SU-DHL-6 (cell line): ENCODE measurements around the gene KPTN.

Experiments
- H2AFZ ChIP-seq: fragments of 200-600 bp; sonication (generic); 2 replicates; pipeline ENCODE4 v1.6.1; 2014; ENCODE audit warnings: low read depth, mild to moderate bottlenecking, moderate library complexity, mixed read lengths, antibody characterized with exemption, low read length; ENCODE audit not compliant: severe bottlenecking
- H3F3A ChIP-seq: fragments of 200-600 bp; shearing (Covaris generic); 2 replicates; pipeline ENCODE4 v1.6.0; 2016; ENCODE audit warnings: antibody characterized with exemption, mild to moderate bottlenecking; ENCODE audit not compliant: insufficient read depth
- H3K27ac ChIP-seq: fragments of 200-600 bp; sonication (generic); 2 replicates; pipeline ENCODE4 v1.5.1; 2016; ENCODE audit warnings: low read depth, mild to moderate bottlenecking, low read length, moderate library complexity, mixed read lengths
- H3K27me3 ChIP-seq: fragments of 200-600 bp; sonication (generic), shearing (Covaris generic); 2 replicates; pipeline ENCODE4 v1.6.0; 2014; ENCODE audit warnings: mild to moderate bottlenecking, low read length
- H3K36me3 ChIP-seq: fragments of 200-600 bp; sonication (generic); 2 replicates; pipeline ENCODE4 v1.6.1; 2014; ENCODE audit warnings: mild to moderate bottlenecking, low read length, mixed read lengths
- H3K4me2 ChIP-seq: fragments of 300-600, 200-600 bp; shearing (Covaris generic), sonication (generic); 2 replicates; pipeline ENCODE4 v1.6.0; 2014; ENCODE audit warnings: low read length, low read depth, mild to moderate bottlenecking; ENCODE audit not compliant: poor library complexity, severe bottlenecking
- H3K4me3 ChIP-seq: fragments of 200-600 bp; sonication (generic); 2 replicates; pipeline ENCODE4 v1.5.1; 2014; ENCODE audit warnings: antibody characterized with exemption, low read length, mild to moderate bottlenecking, mixed read lengths; ENCODE audit not compliant: insufficient read depth, poor library complexity, severe bottlenecking
- H3K79me2 ChIP-seq: fragments of 200-600 bp; sonication (generic); 2 replicates; pipeline ENCODE4 v1.6.1; 2014; ENCODE audit warnings: mild to moderate bottlenecking, low read length, moderate library complexity; ENCODE audit not compliant: insufficient read depth
- H3K9ac ChIP-seq: fragments of 200-600 bp; sonication (generic); 2 replicates; pipeline ENCODE4 v1.7.0; 2014; ENCODE audit warnings: mild to moderate bottlenecking, low read length
- H3K9me2 ChIP-seq: fragments of 200-600 bp; sonication (generic); replicated peaks from 2 replicates; pipeline ENCODE4 v1.6.1; 2014; ENCODE audit warnings: low read length; ENCODE audit not compliant: insufficient read depth
- H3K9me3 ChIP-seq: fragments of 200-600 bp; sonication (generic); 2 replicates; pipeline ENCODE4 v1.6.1; 2014; ENCODE audit warnings: low read length, mixed read lengths; ENCODE audit not compliant: insufficient read depth
- H4K20me1 ChIP-seq: fragments of 200-600 bp; sonication (generic); 2 replicates; pipeline ENCODE4 v1.6.1; 2014; ENCODE audit warnings: low read depth, mild to moderate bottlenecking, antibody characterized with exemption, low read length, moderate library complexity, mixed read lengths
- EZH2phosphoT487 ChIP-seq: fragments of 200-600 bp; sonication (generic), shearing (Covaris generic); conservative IDR thresholded peaks from 2 replicates; pipeline ENCODE4 v1.6.1; 2018; ENCODE audit warnings: mild to moderate bottlenecking, antibody characterized with exemption, low read length, moderate library complexity, mixed read lengths
- TF ChIP-seq, protein P1 (sequence below): fragments of 200-600 bp; sonication (generic); IDR thresholded peaks from one replicate; pipeline ENCODE4 v1.5.1; 2017; ENCODE audit warnings: antibody characterized with exemption, mild to moderate bottlenecking, low read length, moderate library complexity; ENCODE audit not compliant: insufficient read depth, poor library complexity, severe bottlenecking

The KPTN gene

GRCh38 chr19:47499863-47500830 is 16.1 kb upstream of the KPTN start:
- Histone ChIP-seq H3K9me2 (no peaks in the 10 kb centered on the region), H3K27me3 (no peaks in the 10 kb centered on the region), H3K27ac (no peak overlapping the region), H3K36me3 (no peaks in the 10 kb centered on the region), H3K79me2 (0 out of 2 replicates have a peak, but pooled peaks cover 4% of the 10 kb centered on the region), H3K9ac (no peak overlapping the region), H3K4me3 (no peak overlapping the region), H3F3A (no peaks in the 10 kb centered on the region), H3K9me3 (no peaks in the 10 kb centered on the region), H3K4me2 (no peak overlapping the region), H4K20me1 (no peaks in the 10 kb centered on the region), H2AFZ (no peak overlapping the region)
- TF ChIP-seq, protein P1, sequence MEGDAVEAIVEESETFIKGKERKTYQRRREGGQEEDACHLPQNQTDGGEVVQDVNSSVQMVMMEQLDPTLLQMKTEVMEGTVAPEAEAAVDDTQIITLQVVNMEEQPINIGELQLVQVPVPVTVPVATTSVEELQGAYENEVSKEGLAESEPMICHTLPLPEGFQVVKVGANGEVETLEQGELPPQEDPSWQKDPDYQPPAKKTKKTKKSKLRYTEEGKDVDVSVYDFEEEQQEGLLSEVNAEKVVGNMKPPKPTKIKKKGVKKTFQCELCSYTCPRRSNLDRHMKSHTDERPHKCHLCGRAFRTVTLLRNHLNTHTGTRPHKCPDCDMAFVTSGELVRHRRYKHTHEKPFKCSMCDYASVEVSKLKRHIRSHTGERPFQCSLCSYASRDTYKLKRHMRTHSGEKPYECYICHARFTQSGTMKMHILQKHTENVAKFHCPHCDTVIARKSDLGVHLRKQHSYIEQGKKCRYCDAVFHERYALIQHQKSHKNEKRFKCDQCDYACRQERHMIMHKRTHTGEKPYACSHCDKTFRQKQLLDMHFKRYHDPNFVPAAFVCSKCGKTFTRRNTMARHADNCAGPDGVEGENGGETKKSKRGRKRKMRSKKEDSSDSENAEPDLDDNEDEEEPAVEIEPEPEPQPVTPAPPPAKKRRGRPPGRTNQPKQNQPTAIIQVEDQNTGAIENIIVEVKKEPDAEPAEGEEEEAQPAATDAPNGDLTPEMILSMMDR, result no peak
- no peak for TF ChIP-seq EZH2phosphoT487

DNA sequence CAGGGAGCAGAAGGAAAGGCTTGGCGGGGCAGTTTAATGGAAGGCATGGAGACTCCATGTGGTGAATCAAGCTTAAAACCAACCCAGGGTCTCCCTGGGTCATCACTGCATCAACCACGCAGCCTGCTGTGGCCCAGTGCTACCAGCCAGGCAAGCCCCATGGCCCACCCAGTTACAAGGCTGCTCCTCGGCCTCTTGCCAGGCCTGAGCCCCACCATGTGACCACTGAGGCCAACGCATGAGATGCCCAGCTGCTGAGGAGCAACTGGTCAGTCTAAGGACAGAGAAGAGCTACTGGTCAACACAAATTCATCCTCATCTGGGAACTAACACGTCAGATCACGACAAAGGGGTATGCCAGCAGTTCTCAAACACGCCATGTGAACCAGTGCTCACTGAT is 15.4 kb upstream of the KPTN start:
- Histone ChIP-seq H3F3A (no peaks in the 10 kb centered on the region), H3K4me2 (no peak overlapping the region), H3K9me2 (no peaks in the 10 kb centered on the region), H3K4me3 (no peak overlapping the region), H2AFZ (no peak overlapping the region), H4K20me1 (no peaks in the 10 kb centered on the region), H3K9ac (no peak overlapping the region), H3K79me2 (no peaks in the 10 kb centered on the region), H3K27ac (no peak overlapping the region), H3K9me3 (no peaks in the 10 kb centered on the region), H3K36me3 (no peaks in the 10 kb centered on the region), H3K27me3 (no peaks in the 10 kb centered on the region)
- no peak for TF ChIP-seq EZH2phosphoT487
- TF ChIP-seq, protein P1, result no peak

GRCh38 chr19:47498561-47498960 is 14.5 kb upstream of the KPTN start:
- Histone ChIP-seq H4K20me1 (no peaks in the 10 kb centered on the region), H3K9ac (no peak overlapping the region), H3K36me3 (no peaks in the 10 kb centered on the region), H3K27ac (no peak overlapping the region), H2AFZ (no peak overlapping the region), H3K4me3 (no peak overlapping the region), H3K4me2 (no peak overlapping the region), H3K9me2 (no peaks in the 10 kb centered on the region), H3K79me2 (no peaks in the 10 kb centered on the region), H3F3A (no peaks in the 10 kb centered on the region), H3K9me3 (no peaks in the 10 kb centered on the region), H3K27me3 (no peaks in the 10 kb centered on the region)
- TF ChIP-seq EZH2phosphoT487, result no peak

DNA sequence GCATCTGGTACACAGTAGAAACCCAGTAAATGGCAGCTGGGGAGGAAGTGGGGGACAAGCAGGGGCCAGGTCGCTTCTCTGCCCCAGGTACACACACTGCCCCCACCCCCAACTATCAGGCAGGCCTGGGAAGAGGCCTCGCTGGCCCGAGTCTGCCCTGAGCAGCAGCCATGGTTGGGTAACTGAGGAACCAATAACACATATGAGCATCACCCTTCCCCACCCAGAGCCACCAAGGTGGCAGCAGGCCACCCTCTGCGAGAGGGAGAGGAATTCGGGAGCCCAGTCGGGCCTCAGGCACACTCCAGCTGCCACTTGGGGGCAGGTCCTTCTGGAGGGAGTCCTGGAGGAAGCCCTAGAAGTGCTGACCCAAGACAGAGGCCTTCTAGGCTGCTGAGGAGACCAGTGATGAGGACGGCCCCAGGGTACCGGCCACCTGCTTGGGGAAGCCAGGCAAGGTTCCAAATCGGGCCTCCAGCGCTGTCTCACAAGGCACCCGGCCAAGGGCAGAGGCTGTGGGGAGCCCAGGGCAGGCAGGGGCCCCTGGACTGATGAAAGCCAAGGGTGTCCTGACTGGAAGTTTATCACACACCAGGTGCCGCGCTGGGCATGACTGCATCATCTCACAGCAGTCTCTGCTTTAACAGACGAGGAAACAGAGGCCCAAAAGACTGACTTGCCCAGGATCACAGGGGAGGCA is 14.0 kb upstream of the KPTN start:
- H3K36me3 ChIP-seq, result no peaks in the 10 kb centered on the region
- no peak overlapping the region for H3K27ac ChIP-seq
- no peak overlapping the region for H3K9ac ChIP-seq

More for the DNA sequence above, 14.0 kb upstream of the KPTN start:
- no peaks in the 10 kb centered on the region for H3K9me2 ChIP-seq
- H2AFZ ChIP-seq, result no peak overlapping the region
- TF ChIP-seq, protein P1, result no peak
- no peak for TF ChIP-seq EZH2phosphoT487
- H4K20me1 ChIP-seq, result no peaks in the 10 kb centered on the region
- no peaks in the 10 kb centered on the region for H3F3A ChIP-seq
- no peak overlapping the region for H3K4me2 ChIP-seq
- no peak overlapping the region for H3K4me3 ChIP-seq
- H3K79me2 ChIP-seq, result no peaks in the 10 kb centered on the region
- no peaks in the 10 kb centered on the region for H3K27me3 ChIP-seq
- H3K9me3 ChIP-seq, result no peaks in the 10 kb centered on the region
